MM.1S (cell line): ENCODE data around the gene TRIL.

Experiments
- DNase-seq: peaks from one replicate; pipeline ENCODE4 v3.0.0-alpha.2; 2015
- H2AFZ ChIP-seq: fragments of 300-600 bp; sonication (generic); 2 replicates; pipeline ENCODE4 v1.6.0; 2016; ENCODE audit warnings: antibody characterized with exemption, low read length
- H3F3A ChIP-seq: fragments of 300-600 bp; sonication (generic); 2 replicates; pipeline ENCODE4 v1.6.1; 2016; ENCODE audit warnings: mild to moderate bottlenecking, antibody characterized with exemption, low read length, moderate library complexity, mixed read lengths; ENCODE audit not compliant: insufficient read depth
- H3K27ac ChIP-seq: fragments of 300-600 bp; sonication (generic); 2 replicates; pipeline ENCODE4 v1.5.1; 2016; ENCODE audit warnings: mild to moderate bottlenecking, low read length
- H3K27me3 ChIP-seq: fragments of 300-600 bp; sonication (generic); replicated peaks from 2 replicates; pipeline ENCODE4 v1.6.0; 2016; ENCODE audit warnings: low read length; ENCODE audit not compliant: insufficient read depth
- H3K36me3 ChIP-seq: fragments of 300-600 bp; sonication (generic); replicated peaks from 2 replicates; pipeline ENCODE4 v1.6.1; 2016; ENCODE audit warnings: mild to moderate bottlenecking, low read length, mixed read lengths; ENCODE audit not compliant: insufficient read depth
- H3K4me1 ChIP-seq: fragments of 300-600 bp; sonication (generic); 2 replicates; pipeline ENCODE4 v1.6.1; 2016; ENCODE audit warnings: low read length, mixed read lengths
- H3K4me2 ChIP-seq: fragments of 300-600 bp; sonication (generic); 2 replicates; pipeline ENCODE4 v1.6.0; 2016; ENCODE audit warnings: low read depth, low read length
- H3K4me3 ChIP-seq: fragments of 300-600 bp; sonication (generic); 2 replicates; pipeline ENCODE4 v1.5.1; 2016; ENCODE audit warnings: low read length, mixed read lengths
- H3K79me2 ChIP-seq: fragments of 300-600 bp; sonication (generic); 2 replicates; pipeline ENCODE4 v1.6.1; 2016; ENCODE audit warnings: mixed run types, low read length, mixed read lengths
- H3K9ac ChIP-seq: fragments of 300-600 bp; sonication (generic); 2 replicates; pipeline ENCODE4 v1.6.1; 2016; ENCODE audit warnings: low read length, mixed read lengths
- H3K9me2 ChIP-seq: fragments of 300-600 bp; sonication (generic); replicated peaks from 2 replicates; pipeline ENCODE4 v1.6.1; 2016; ENCODE audit warnings: mild to moderate bottlenecking, low read length, mixed read lengths; ENCODE audit not compliant: insufficient read depth
- H3K9me3 ChIP-seq: fragments of 300-600 bp; sonication (generic); replicated peaks from 2 replicates; pipeline ENCODE4 v1.6.1; 2016; ENCODE audit warnings: mild to moderate bottlenecking, low read length, mixed read lengths; ENCODE audit not compliant: insufficient read depth
- H4K20me1 ChIP-seq: fragments of 300-600 bp; sonication (generic); 2 replicates; pipeline ENCODE4 v1.6.1; 2016; ENCODE audit warnings: mild to moderate bottlenecking, low read length, moderate library complexity, mixed read lengths; ENCODE audit not compliant: insufficient read depth
- EZH2 ChIP-seq: fragments of 300-600 bp; sonication (generic); optimal IDR thresholded peaks from 2 replicates; pipeline ENCODE3; 2017; ENCODE audit warnings: low read depth, mild to moderate bottlenecking, antibody characterized with exemption, low read length, mixed read lengths
- EZH2phosphoT487 ChIP-seq: fragments of 300-600 bp; sonication (generic); IDR thresholded peaks from 2 replicates; pipeline ENCODE4 v1.6.1; 2018; ENCODE audit warnings: antibody characterized with exemption, low read length
- TF ChIP-seq, protein P1 (sequence below): fragments of 300-600 bp; sonication (generic); IDR thresholded peaks from 2 replicates; pipeline ENCODE4 v1.5.1; 2016; ENCODE audit warnings: antibody characterized with exemption, low read length, mixed read lengths

TRIL gene

DNA sequence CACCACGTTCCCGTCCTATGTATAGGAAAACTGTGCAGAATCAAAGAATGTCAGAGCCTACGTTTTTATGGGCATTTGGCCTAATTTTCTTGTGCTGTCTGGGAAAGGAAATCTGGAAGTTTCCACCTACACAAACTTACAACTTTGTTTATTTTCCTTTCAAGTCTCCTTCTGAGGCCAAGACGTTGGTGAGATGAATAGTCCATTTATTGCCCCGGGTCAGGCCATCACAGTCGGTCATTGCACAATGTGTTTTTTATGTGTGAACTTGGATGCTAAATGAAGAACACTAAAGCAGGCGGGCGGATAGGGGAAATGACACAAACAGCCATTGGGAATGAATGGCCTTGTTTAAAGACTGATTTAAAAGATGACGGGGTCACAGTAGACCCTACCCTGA, 38.6 kb downstream of the TRIL start:
- no peaks in the 10 kb centered on the region for H3K36me3 ChIP-seq
- H2AFZ ChIP-seq = no peak overlapping the region
- no peaks in the 10 kb centered on the region for H4K20me1 ChIP-seq
- no peak overlapping the region for H3K4me3 ChIP-seq
- H3K27me3 ChIP-seq = no peaks in the 10 kb centered on the region
- no peak for DNase-seq
- no peak for TF ChIP-seq EZH2phosphoT487
- no peak for TF ChIP-seq EZH2
- TF ChIP-seq, protein P1, sequence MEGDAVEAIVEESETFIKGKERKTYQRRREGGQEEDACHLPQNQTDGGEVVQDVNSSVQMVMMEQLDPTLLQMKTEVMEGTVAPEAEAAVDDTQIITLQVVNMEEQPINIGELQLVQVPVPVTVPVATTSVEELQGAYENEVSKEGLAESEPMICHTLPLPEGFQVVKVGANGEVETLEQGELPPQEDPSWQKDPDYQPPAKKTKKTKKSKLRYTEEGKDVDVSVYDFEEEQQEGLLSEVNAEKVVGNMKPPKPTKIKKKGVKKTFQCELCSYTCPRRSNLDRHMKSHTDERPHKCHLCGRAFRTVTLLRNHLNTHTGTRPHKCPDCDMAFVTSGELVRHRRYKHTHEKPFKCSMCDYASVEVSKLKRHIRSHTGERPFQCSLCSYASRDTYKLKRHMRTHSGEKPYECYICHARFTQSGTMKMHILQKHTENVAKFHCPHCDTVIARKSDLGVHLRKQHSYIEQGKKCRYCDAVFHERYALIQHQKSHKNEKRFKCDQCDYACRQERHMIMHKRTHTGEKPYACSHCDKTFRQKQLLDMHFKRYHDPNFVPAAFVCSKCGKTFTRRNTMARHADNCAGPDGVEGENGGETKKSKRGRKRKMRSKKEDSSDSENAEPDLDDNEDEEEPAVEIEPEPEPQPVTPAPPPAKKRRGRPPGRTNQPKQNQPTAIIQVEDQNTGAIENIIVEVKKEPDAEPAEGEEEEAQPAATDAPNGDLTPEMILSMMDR = no peak
- 0 out of 2 replicates have a peak, but pooled peaks cover 7% of the 10 kb centered on the region for H3K4me1 ChIP-seq
- H3K4me2 ChIP-seq = no peak overlapping the region
- no peak overlapping the region for H3K27ac ChIP-seq
- H3K9me3 ChIP-seq = no peaks in the 10 kb centered on the region
- no peaks in the 10 kb centered on the region for H3K9me2 ChIP-seq
- H3K79me2 ChIP-seq = no peaks in the 10 kb centered on the region
- no peaks in the 10 kb centered on the region for H3F3A ChIP-seq
- no peak overlapping the region for H3K9ac ChIP-seq

DNA sequence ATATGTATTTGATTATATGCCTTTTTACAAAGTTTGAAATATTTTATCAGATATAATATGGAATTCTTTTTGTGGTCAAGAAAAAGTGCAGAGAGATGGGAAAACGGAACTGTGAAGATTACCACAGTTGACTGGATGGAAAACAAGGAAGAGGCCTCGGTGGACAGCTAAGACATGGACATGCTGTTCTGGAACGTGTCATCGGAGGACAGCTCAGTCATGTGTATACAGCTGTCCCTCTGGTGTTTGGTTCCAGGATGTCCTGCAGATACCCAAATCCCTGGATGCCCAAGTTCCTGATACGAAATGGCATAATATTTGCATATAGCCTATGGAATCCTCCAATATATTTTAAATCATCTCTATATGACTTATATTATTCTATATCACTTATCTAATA, 49.4 kb downstream of the TRIL start:
- DNase-seq = no peak
- Histone ChIP-seq H3K27me3 (no peaks in the 10 kb centered on the region), H4K20me1 (no peaks in the 10 kb centered on the region), H3K79me2 (no peaks in the 10 kb centered on the region), H3K9ac (no peak overlapping the region), H3K27ac (no peak overlapping the region), H2AFZ (no peak overlapping the region), H3F3A (no peaks in the 10 kb centered on the region), H3K4me1 (no peaks in the 10 kb centered on the region), H3K4me3 (no peak overlapping the region), H3K9me3 (no peaks in the 10 kb centered on the region), H3K9me2 (no peaks in the 10 kb centered on the region), H3K4me2 (no peak overlapping the region), H3K36me3 (no peaks in the 10 kb centered on the region)
- TF ChIP-seq, protein P1 = no peak
- TF ChIP-seq EZH2 (no peak), EZH2phosphoT487 (no peak)

DNA sequence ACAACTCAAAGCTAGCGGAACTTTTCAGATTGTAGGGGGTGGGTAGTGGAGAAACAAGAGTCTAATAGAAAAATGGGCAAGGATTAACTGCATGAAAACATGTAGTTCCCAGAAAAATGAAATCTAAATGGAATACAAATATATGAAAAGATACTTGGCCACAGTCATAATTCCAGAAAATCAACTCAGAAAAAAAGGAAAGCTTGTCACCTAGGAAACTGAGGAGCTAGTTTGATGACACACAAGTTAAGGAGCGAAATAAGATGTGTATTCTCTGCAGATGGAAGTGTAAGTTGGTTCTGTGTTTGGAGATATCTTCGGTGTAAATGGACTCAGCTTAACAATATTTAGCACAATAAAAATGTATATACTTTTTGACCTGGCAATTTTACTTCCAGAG, 52.7 kb downstream of the TRIL start:
- TF ChIP-seq, protein P1 = no peak
- TF ChIP-seq EZH2 = no peak
- no peak for TF ChIP-seq EZH2phosphoT487
- no peaks in the 10 kb centered on the region for H3K9me3 ChIP-seq

More for the DNA sequence above, 52.7 kb downstream of the TRIL start:
- H3K27ac ChIP-seq = no peak overlapping the region
- no peak overlapping the region for H2AFZ ChIP-seq
- H4K20me1 ChIP-seq = no peaks in the 10 kb centered on the region
- no peak overlapping the region for H3K9ac ChIP-seq
- no peaks in the 10 kb centered on the region for H3K9me2 ChIP-seq
- no peaks in the 10 kb centered on the region for H3K79me2 ChIP-seq
- no peaks in the 10 kb centered on the region for H3F3A ChIP-seq
- no peaks in the 10 kb centered on the region for H3K36me3 ChIP-seq
- H3K4me2 ChIP-seq = no peak overlapping the region
- H3K27me3 ChIP-seq = no peaks in the 10 kb centered on the region
- H3K4me3 ChIP-seq = no peak overlapping the region
- no peaks in the 10 kb centered on the region for H3K4me1 ChIP-seq
- DNase-seq = no peak
